ENCODE results near the gene NNAT.
"Not testable (repeated sequence)": the region's sequence is repeated elsewhere in the genome, so short reads cannot be mapped to it uniquely, and the experiment has no call there.

Gene NNAT

DNA sequence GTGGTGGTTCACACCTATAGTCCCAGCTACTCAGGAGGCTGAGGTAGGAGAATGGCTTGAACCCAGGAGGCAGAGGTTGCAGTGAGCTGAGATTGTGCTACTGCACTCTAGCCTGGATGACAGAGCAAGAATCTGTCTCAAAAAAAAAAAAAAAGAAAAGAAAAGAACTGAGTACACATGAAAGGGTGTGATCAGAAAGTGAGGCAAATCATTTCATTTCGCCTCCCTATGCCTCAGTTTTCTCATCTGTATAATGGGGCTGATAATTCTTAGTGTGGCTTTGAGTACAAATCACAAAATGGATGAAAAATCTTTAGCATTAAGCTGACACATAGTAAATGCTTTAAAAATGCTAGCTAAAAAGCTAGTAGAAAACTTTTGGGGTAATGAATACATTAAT is 19.8 kb downstream of the NNAT start:
- H3K4me3 ChIP-seq (ENCODE audit: insufficient read depth, low read depth, low read length); H3K36me3 ChIP-seq (ENCODE audit: control insufficient read depth, insufficient read depth, low read length); H3K27me3 ChIP-seq (ENCODE audit: control insufficient read depth, insufficient read depth, low read length, poor library complexity, severe bottlenecking); H3K4me1 ChIP-seq (ENCODE audit: control insufficient read depth, insufficient read depth, low read length); H3K9me3 ChIP-seq (ENCODE audit: control insufficient read depth, low read length); H3K27ac ChIP-seq (ENCODE audit: insufficient read depth, low read depth, low read length, poor library complexity, severe bottlenecking): not testable (repeated sequence)
- 90 to 92% methylated on average over 1 of the region's 1 CpG for WGBS, 2 experiments

GRCh38 chr20:37541326-37541725 is 20.3 kb downstream of the NNAT start:
- no peak overlapping the region for H3K27ac ChIP-seq (ENCODE audit: insufficient read depth, low read depth, low read length, poor library complexity, severe bottlenecking)
- no peaks in the 10 kb centered on the region for H3K9me3 ChIP-seq (ENCODE audit: control insufficient read depth, low read length)
- 86 to 93% methylated on average over 5 of the region's 5 CpGs for WGBS, 2 experiments
- no peaks in the 10 kb centered on the region for H3K36me3 ChIP-seq (ENCODE audit: control insufficient read depth, insufficient read depth, low read length)
- H3K4me1 ChIP-seq (ENCODE audit: control insufficient read depth, insufficient read depth, low read length): no peaks in the 10 kb centered on the region
- H3K4me3 ChIP-seq (ENCODE audit: insufficient read depth, low read depth, low read length): no peak overlapping the region
- H3K27me3 ChIP-seq (ENCODE audit: control insufficient read depth, insufficient read depth, low read length, poor library complexity, severe bottlenecking): no peaks in the 10 kb centered on the region

GRCh38 chr20:37542281-37542680 is 21.2 kb downstream of the NNAT start:
- Histone ChIP-seq H3K9me3 (ENCODE audit: control insufficient read depth, low read length) (no peaks in the 10 kb centered on the region), H3K4me1 (ENCODE audit: control insufficient read depth, insufficient read depth, low read length) (no peaks in the 10 kb centered on the region), H3K27ac (ENCODE audit: insufficient read depth, low read depth, low read length, poor library complexity, severe bottlenecking) (no peak overlapping the region), H3K4me3 (ENCODE audit: insufficient read depth, low read depth, low read length) (no peak overlapping the region), H3K27me3 (ENCODE audit: control insufficient read depth, insufficient read depth, low read length, poor library complexity, severe bottlenecking) (no peaks in the 10 kb centered on the region), H3K36me3 (ENCODE audit: control insufficient read depth, insufficient read depth, low read length) (no peaks in the 10 kb centered on the region)
- whole genome bisulfite sequencing, 2 experiments: 94 to 95% methylated on average over 6 of the region's 6 CpGs

GRCh38 chr20:37543828-37544227 is 22.8 kb downstream of the NNAT start:
- no peaks in the 10 kb centered on the region for H3K36me3 ChIP-seq (ENCODE audit: control insufficient read depth, insufficient read depth, low read length)
- H3K4me3 ChIP-seq (ENCODE audit: insufficient read depth, low read depth, low read length): no peak overlapping the region
- no peaks in the 10 kb centered on the region for H3K4me1 ChIP-seq (ENCODE audit: control insufficient read depth, insufficient read depth, low read length)
- 74 to 75% methylated on average over 3 of the region's 3 CpGs for WGBS, 2 experiments
- no peaks in the 10 kb centered on the region for H3K9me3 ChIP-seq (ENCODE audit: control insufficient read depth, low read length)
- no peaks in the 10 kb centered on the region for H3K27me3 ChIP-seq (ENCODE audit: control insufficient read depth, insufficient read depth, low read length, poor library complexity, severe bottlenecking)
- no peak overlapping the region for H3K27ac ChIP-seq (ENCODE audit: insufficient read depth, low read depth, low read length, poor library complexity, severe bottlenecking)

GRCh38 chr20:37544386-37544785 is 23.3 kb downstream of the NNAT start:
- Histone ChIP-seq H3K36me3 (ENCODE audit: control insufficient read depth, insufficient read depth, low read length) (no peaks in the 10 kb centered on the region), H3K4me1 (ENCODE audit: control insufficient read depth, insufficient read depth, low read length) (no peaks in the 10 kb centered on the region), H3K9me3 (ENCODE audit: control insufficient read depth, low read length) (no peaks in the 10 kb centered on the region), H3K4me3 (ENCODE audit: insufficient read depth, low read depth, low read length) (no peak overlapping the region), H3K27me3 (ENCODE audit: control insufficient read depth, insufficient read depth, low read length, poor library complexity, severe bottlenecking) (no peaks in the 10 kb centered on the region), H3K27ac (ENCODE audit: insufficient read depth, low read depth, low read length, poor library complexity, severe bottlenecking) (no peak overlapping the region)
- WGBS, 2 experiments: 79 to 82% methylated on average over 3 of the region's 3 CpGs

- no peaks in the 10 kb centered on the region for H3K36me3 ChIP-seq (ENCODE audit: control insufficient read depth, insufficient read depth, low read length)
- H3K27me3 ChIP-seq (ENCODE audit: control insufficient read depth, insufficient read depth, low read length, poor library complexity, severe bottlenecking): no peaks in the 10 kb centered on the region
- no peak overlapping the region for H3K4me3 ChIP-seq (ENCODE audit: insufficient read depth, low read depth, low read length)
- 90 to 95% methylated on average over 1 of the region's 1 CpG for WGBS, 2 experiments
- H3K9me3 ChIP-seq (ENCODE audit: control insufficient read depth, low read length): no peaks in the 10 kb centered on the region
- no peak overlapping the region for H3K27ac ChIP-seq (ENCODE audit: insufficient read depth, low read depth, low read length, poor library complexity, severe bottlenecking)
- no peaks in the 10 kb centered on the region for H3K4me1 ChIP-seq (ENCODE audit: control insufficient read depth, insufficient read depth, low read length)
Measured at GRCh38 chr20:37545516-37545915, 24.5 kb downstream of the NNAT start.

GRCh38 chr20:37547912-37548311 is 26.9 kb downstream of the NNAT start:
- no peaks in the 10 kb centered on the region for H3K9me3 ChIP-seq (ENCODE audit: control insufficient read depth, low read length)
- H3K27me3 ChIP-seq (ENCODE audit: control insufficient read depth, insufficient read depth, low read length, poor library complexity, severe bottlenecking): no peaks in the 10 kb centered on the region
- no peaks in the 10 kb centered on the region for H3K36me3 ChIP-seq (ENCODE audit: control insufficient read depth, insufficient read depth, low read length)
- H3K4me3 ChIP-seq (ENCODE audit: insufficient read depth, low read depth, low read length): no peak overlapping the region
- H3K4me1 ChIP-seq (ENCODE audit: control insufficient read depth, insufficient read depth, low read length): no peaks in the 10 kb centered on the region
- H3K27ac ChIP-seq (ENCODE audit: insufficient read depth, low read depth, low read length, poor library complexity, severe bottlenecking): no peak overlapping the region

DNA sequence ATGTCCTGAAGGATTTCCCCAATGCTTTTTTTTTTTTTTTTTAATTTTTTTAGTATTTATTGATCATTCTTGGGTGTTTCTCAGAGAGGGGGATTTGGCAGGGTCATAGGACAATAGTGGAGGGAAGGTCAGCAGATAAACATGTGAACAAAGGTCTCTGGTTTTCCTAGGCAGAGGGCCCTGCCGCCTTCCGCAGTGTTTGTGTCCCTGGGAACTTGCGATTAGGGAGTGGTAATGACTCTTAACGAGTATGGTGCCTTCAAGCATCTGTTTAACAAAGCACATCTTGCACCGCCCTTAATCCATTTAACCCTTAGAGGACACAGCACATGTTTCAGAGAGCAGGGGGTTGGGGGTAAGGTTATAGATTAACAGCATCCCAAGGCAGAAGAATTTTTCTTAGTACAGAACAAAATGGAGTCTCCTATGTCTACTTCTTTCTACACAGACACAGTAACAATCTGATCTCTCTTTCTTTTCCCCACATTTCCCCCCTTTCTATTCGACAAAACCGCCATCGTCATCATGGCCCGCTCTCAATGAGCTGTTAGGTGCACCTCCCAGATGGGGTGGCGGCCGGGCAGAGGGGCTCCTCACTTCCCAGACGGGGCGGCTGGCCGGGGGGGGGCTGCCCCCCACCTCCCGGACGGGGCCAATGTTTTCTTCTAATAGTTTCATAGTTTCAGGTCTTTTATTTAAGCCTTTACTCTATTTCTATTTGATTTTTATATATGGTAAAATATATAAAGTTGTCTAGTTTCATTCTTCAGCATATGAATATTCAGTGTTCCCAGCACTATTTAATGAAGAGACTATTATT is 29.3 kb downstream of the NNAT start:
- WGBS, 2 experiments: 66 to 76% methylated on average over 13 to 15 of the region's 16 CpGs
- not testable (repeated sequence) for H3K27ac ChIP-seq (ENCODE audit: insufficient read depth, low read depth, low read length, poor library complexity, severe bottlenecking); H3K9me3 ChIP-seq (ENCODE audit: control insufficient read depth, low read length); H3K27me3 ChIP-seq (ENCODE audit: control insufficient read depth, insufficient read depth, low read length, poor library complexity, severe bottlenecking); H3K36me3 ChIP-seq (ENCODE audit: control insufficient read depth, insufficient read depth, low read length); H3K4me3 ChIP-seq (ENCODE audit: insufficient read depth, low read depth, low read length); H3K4me1 ChIP-seq (ENCODE audit: control insufficient read depth, insufficient read depth, low read length)

GRCh38 chr20:37551660-37552059 is 30.6 kb downstream of the NNAT start:
- WGBS, 2 experiments: 92 to 93% methylated on average over 2 of the region's 2 CpGs
- H3K9me3 ChIP-seq (ENCODE audit: control insufficient read depth, low read length); H3K27ac ChIP-seq (ENCODE audit: insufficient read depth, low read depth, low read length, poor library complexity, severe bottlenecking); H3K4me1 ChIP-seq (ENCODE audit: control insufficient read depth, insufficient read depth, low read length); H3K27me3 ChIP-seq (ENCODE audit: control insufficient read depth, insufficient read depth, low read length, poor library complexity, severe bottlenecking); H3K36me3 ChIP-seq (ENCODE audit: control insufficient read depth, insufficient read depth, low read length); H3K4me3 ChIP-seq (ENCODE audit: insufficient read depth, low read depth, low read length): not testable (repeated sequence)

DNA sequence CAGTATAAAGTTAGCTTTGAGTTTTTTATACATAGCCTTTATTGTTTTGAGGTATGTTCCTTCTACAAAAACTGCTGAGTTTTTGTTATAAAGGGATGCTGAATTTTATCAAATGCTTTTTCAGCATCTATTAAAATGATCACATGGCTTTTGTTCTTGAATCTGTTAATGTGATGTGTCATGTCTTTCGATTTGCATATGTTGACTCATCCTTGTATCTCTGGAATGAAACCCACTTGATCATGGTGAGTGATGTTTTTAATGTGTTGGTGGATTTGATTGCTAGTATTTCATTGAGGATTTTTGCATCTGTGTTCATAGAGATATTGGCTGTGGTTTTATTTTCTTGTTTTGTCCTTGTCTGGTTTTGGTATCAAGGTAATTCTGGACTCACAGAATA is 31.4 kb downstream of the NNAT start:
- H3K27ac ChIP-seq (ENCODE audit: insufficient read depth, low read depth, low read length, poor library complexity, severe bottlenecking): no peak overlapping the region
- no peaks in the 10 kb centered on the region for H3K4me1 ChIP-seq (ENCODE audit: control insufficient read depth, insufficient read depth, low read length)
- 86 to 91% methylated on average over 1 of the region's 1 CpG for WGBS, 2 experiments
- no peaks in the 10 kb centered on the region for H3K9me3 ChIP-seq (ENCODE audit: control insufficient read depth, low read length)
- H3K4me3 ChIP-seq (ENCODE audit: insufficient read depth, low read depth, low read length): no peak overlapping the region
- H3K27me3 ChIP-seq (ENCODE audit: control insufficient read depth, insufficient read depth, low read length, poor library complexity, severe bottlenecking): no peaks in the 10 kb centered on the region
- H3K36me3 ChIP-seq (ENCODE audit: control insufficient read depth, insufficient read depth, low read length): no peaks in the 10 kb centered on the region

Data from ectodermal cell (in vitro differentiated cells).